ENCODE data around the gene PSMD11.
A peak's percentile ranks its signal among the peaks of the same experiment; 100 is the strongest.
"Not testable (repeated sequence)": the region's sequence is repeated elsewhere in the genome, so short reads cannot be mapped to it uniquely, and the experiment has no call there.

Gene PSMD11

DNA sequence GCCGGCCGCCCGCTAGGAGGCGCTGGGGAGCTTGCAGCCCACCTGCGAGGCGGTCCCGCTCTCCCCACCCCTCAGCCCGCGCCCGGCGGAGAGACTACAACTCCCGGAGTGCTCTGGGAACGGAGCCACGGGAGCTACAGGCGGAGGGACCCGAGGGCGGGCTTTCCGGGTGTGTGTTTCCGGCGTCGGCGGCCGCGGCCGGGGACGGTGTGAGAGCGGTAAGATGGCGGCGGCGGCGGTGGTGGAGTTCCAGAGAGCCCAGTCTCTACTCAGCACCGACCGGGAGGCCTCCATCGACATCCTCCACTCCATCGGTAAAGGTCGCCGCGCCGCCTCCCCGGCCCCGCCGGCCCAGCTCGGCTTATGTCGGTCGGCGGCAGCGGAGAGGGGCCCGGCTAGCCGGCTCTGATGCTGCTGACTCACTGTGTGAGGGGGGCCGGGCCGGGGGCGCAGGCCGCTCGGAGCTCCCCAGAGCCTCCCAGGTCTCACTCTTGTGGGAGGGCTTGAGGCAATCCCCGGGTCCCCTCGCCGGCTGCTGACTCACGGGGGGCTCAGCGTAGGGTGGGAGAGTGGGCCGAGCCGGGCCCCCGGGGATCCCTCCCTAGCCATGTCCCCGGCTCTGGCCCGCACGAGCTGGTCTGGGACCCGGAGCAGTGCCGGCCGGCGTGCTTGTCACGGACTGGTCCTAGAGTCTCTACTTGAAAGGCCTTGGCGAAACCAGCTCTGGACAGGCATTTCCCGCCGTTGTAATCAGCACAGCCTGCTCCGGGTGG, at the start of gene PSMD11:
PSMD11 (plus strand) TSS at position 210 of the 773 bp plus-strand sequence; CDS start at position 224, 14 bp downstream.
- DNase-seq, result peak; percentile 98

DNA sequence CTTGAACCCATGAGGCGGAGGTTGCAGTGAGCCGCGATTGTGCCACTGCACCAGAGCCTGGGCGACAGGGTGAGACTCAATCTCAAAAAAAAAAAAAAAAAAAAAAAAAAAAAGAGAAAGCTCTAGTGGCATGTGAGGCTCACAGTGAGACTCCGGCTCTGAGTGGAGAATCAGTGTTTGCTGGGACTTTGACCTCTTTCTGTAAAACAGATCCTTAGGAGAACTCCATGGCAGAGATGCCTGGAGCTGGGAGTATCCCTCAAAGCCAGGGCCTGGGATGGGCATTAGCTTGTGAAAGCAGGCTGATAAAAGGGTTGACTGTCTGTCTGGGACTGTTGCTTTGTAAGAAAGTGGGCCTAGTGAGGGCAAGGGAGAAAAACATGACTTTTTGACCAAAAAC, 48.0 kb upstream of the PSMD11 start:
- DNase-seq, result no peak

DNA sequence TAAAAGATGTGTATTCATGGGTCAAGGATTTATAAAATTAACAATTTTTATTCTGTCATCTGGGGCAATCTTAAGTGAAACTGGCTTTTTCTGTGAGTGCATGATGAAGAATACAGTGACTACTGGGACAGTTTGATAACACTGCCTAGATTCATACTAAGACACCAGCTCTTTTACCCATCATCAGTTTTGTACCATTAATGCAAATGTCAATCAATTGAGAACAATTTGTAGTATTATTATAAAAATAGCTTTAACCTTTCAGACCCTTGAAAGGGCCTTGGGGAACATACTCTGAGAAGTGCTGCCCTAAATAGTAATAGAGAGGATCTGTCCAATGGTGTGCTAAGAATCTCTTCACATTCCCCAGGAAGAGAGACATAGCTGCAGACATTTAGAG, 45.4 kb upstream of the PSMD11 start:
- DNase-seq, result no peak

- DNase-seq, result not testable (repeated sequence)
Measured at GRCh38 chr17:32410085-32410484, 34.2 kb upstream of the PSMD11 start.

GRCh38 chr17:32426894-32427293, 17.4 kb upstream of the PSMD11 start:
- DNase-seq, result no peak

DNA sequence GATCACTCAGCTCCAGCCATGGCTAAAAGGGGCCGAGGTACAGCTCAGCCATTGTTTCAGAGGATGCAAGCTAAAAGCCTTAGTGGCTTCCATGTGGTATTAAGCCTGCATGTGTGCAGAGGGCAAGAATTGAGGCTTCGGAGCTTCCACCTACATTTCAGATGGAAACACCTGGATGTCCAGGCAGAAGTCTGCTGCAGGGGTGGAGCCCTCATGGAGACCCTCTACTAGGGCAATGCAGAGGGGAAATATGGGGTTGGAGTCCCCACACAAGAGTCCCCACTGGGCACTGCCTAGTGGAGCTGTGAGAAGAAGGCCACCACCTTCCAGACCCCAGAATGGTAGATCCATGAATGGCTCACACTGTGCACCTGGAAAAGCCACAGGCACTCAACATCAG, 14.7 kb upstream of the PSMD11 start:
- DNase-seq, result no peak

GRCh38 chr17:32440722-32441121, 3.6 kb upstream of the PSMD11 start:
- DNase-seq, result no peak

- DNase-seq, result no peak
Measured at GRCh38 chr17:32441886-32442285, 2.4 kb upstream of the PSMD11 start.

- DNase-seq, result no peak
Measured at GRCh38 chr17:32443827-32444300, 446 bp upstream of the PSMD11 start.

DNA sequence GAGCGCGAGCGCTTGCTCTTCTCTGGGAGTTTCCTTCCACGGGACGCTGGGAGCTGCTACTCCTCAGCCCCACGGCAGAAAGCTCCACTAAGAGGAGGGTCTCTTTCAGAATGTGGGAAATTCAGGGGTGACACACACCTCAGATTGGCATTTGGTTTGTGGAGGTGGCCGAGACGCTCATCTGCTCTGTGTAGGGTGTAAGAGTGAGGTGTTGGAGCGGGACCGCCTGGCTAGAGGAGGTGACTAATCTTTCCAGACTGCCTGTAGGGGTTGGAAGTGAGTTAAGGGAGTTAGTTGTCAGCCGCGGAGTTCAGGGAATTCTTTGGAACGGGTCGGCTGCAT, 735 bp downstream of the PSMD11 start:
- DNase-seq, result no peak

DNA sequence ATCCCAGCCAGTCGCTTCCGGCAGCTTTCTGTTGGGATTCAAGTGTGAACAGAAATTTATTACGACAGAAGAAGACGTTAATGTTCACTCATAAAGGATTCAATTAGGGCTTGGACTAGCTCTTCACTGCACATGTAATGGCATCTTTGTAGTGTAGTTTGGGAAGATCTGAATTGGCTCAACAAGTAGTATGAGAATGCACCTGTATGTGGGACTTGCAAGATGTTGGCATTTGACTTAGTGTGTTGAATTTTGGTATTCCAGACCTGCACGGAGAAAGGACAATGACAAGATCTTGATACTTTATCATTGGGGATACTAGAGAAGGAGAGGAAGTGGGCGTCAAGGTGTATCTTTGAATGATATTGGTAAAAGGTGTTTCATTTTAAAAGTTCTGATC, 1.2 kb downstream of the PSMD11 start:
- no peak for DNase-seq

- DNase-seq, result no peak
Measured at GRCh38 chr17:32445971-32446370, 1.7 kb downstream of the PSMD11 start.

GRCh38 chr17:32446949-32447348, 2.6 kb downstream of the PSMD11 start:
- no peak for DNase-seq

- no peak for DNase-seq
Measured at GRCh38 chr17:32449963-32450362, 5.7 kb downstream of the PSMD11 start.

GRCh38 chr17:32450379-32450778, 6.1 kb downstream of the PSMD11 start:
- DNase-seq, result not testable (repeated sequence)

GRCh38 chr17:32451879-32452278, 7.6 kb downstream of the PSMD11 start:
- no peak for DNase-seq

- no peak for DNase-seq
Measured at GRCh38 chr17:32452281-32452680, 8.0 kb downstream of the PSMD11 start.

DNA sequence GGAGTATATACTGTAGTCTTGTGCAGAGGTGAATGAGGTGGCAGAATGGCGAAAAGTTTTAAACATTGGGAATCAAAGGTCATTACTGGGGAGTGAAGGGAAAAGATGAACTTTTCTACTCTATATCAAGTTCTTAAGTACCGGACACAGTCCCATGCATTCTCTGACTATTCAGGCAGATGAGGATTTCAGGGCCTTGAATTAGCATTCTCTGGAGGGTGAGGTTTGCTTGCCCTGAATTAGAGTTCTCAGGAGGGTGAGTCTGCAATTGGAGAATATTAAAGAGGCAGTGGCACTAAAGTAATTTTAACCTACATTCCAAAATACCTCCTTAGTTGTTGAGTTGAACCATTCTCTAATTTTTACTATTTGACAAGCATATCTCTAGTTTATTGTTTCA, 9.1 kb downstream of the PSMD11 start:
- DNase-seq, result no peak

DNA sequence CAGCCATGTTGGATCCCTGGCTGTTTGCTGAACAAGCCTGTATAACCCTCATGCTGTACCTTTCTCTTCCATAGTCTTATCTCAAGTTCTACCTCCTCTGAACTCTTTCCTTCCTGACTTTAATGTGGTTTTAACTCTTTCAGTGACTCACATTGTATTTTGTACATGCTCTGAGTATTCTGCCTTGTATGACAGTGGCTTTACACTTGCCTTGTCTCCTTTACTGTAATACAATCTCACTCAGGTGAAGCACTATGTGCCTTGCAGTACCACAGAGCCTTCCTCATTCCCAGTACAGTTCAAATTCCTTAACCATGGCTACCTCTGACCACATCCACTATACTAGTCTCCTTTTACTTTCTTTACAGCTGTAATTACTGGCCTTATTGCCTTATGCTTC, 14.1 kb downstream of the PSMD11 start:
- no peak for DNase-seq

- no peak for DNase-seq
Measured at GRCh38 chr17:32460054-32460453, 15.7 kb downstream of the PSMD11 start.

GRCh38 chr17:32461498-32461852, 17.2 kb downstream of the PSMD11 start:
- no peak for DNase-seq

DNA sequence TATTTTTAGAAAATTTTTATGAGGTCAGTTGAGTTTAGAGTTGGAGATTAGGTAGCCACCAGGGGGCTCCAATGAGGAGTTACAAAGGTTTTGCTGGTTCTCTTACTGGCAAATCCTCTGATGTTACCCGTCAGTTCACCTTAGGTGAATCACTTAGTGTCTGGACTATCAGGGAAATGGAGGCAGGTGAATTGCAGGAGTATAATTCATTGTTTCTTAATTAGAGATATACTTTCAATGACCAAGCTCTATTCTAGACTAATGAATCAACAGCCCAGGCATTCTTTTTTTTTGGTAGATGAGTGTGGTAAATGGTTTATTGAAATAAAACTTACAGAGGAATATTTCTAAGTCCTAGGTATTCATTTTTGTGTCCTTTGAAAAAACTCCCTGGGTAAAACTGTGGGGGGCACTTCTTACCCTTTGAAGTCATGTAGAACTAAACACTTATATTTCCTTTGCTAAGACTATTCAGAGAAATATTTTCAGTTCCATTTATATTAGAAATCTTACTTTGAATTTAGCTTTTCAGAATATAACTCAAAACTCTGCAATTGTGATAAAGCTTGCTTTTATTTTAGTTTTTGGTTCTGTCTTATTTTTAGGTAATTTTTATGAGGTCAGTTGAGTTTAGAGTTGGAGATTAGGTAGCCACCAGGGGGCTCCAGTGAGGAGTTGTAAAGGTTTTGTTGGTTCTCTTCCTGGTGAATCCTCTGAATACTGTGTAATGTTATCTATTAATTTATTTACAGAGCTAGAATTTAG, 17.7 kb downstream of the PSMD11 start:
- peak; percentile 48 for DNase-seq

GRCh38 chr17:32463304-32463703, 19.0 kb downstream of the PSMD11 start:
- DNase-seq, result no peak

DNA sequence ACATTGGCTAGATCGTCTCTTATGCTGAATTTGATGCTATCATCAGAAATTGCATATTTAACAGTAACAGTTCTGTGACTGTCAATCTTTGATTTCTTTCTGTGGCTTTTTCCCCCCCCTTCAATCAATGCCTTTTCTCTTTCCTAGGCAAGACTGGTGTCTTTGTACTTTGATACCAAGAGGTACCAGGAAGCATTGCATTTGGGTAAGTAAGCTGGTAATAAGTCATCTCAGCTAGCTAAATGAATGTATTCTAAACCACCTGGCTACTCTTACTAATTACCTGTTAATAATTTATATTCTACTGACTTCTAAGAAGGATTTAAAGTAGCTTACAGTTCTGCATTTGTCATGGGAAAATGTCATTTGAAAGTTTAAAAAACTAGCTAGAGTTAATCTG, 20.1 kb downstream of the PSMD11 start:
- no peak for DNase-seq
